WERI-Rb-1 (cell line): ENCODE data around the gene HERC2.
"Not testable (repeated sequence)": the region's sequence is repeated elsewhere in the genome, so short reads cannot be mapped to it uniquely, and the experiment has no call there.

ENCODE experiments used
- DNase-seq: peaks from one replicate; pipeline ENCODE4 v3.0.0-alpha.2; 2020
- H3K27ac ChIP-seq: fragments of 250-450 bp; sonication (Bioruptor Pico); 2 replicates; pipeline ENCODE4 v1.5.1; 2020; ENCODE audit warnings: mild to moderate bottlenecking, moderate library complexity
- H3K27me3 ChIP-seq: fragments of 250-450 bp; sonication (Bioruptor Pico); 2 replicates; pipeline ENCODE4 v1.5.1; 2021; ENCODE audit warnings: mild to moderate bottlenecking, low read depth, moderate library complexity; ENCODE audit not compliant: insufficient read depth, severe bottlenecking
- H3K36me3 ChIP-seq: fragments of 250-450 bp; sonication (Bioruptor Pico); 2 replicates; pipeline ENCODE4 v1.5.1; 2020; ENCODE audit warnings: mild to moderate bottlenecking, moderate library complexity
- H3K4me3 ChIP-seq: 2 replicates; pipeline ENCODE4 v1.5.1; 2011; ENCODE audit warnings: low read depth, mild to moderate bottlenecking, control low read depth, low read length
- H3K9me3 ChIP-seq: fragments of 250-450 bp; sonication (Bioruptor Pico); 2 replicates; pipeline ENCODE4 v1.5.1; 2021; ENCODE audit warnings: mild to moderate bottlenecking, moderate library complexity; ENCODE audit not compliant: severe bottlenecking
- CTCF ChIP-seq: IDR thresholded peaks from 2 replicates; pipeline ENCODE4 v1.5.1; 2011; ENCODE audit warnings: low read depth, mild to moderate bottlenecking, control low read depth, inconsistent platforms, low read length

The HERC2 gene

GRCh38 chr15:28147801-28148200 is 174.2 kb downstream of the HERC2 start:
- no peak for DNase-seq
- H3K27ac ChIP-seq, result no peak overlapping the region
- peaks cover 16% of the 10 kb centered on the region for H3K36me3 ChIP-seq
- H3K9me3 ChIP-seq, result no peaks in the 10 kb centered on the region
- H3K4me3 ChIP-seq, result no peak overlapping the region
- no peaks in the 10 kb centered on the region for H3K27me3 ChIP-seq
- TF ChIP-seq CTCF, result no peak

- not testable (repeated sequence) for H3K9me3 ChIP-seq, H3K27ac ChIP-seq, H3K27me3 ChIP-seq, DNase-seq, H3K4me3 ChIP-seq
- peaks cover 22% of the 10 kb centered on the region for H3K36me3 ChIP-seq
These were observed 176.6 kb downstream of the HERC2 start for GRCh38 chr15:28145419-28145818.

- DNase-seq, result no peak
- no peak for TF ChIP-seq CTCF
- Histone ChIP-seq H3K27me3 (no peaks in the 10 kb centered on the region), H3K36me3 (peaks cover 22% of the 10 kb centered on the region), H3K9me3 (no peaks in the 10 kb centered on the region), H3K4me3 (no peak overlapping the region), H3K27ac (no peak overlapping the region)
These were observed 181.9 kb downstream of the HERC2 start for GRCh38 chr15:28140062-28140461.

GRCh38 chr15:28137408-28138039 is 184.5 kb downstream of the HERC2 start:
- H3K27me3 ChIP-seq, H3K4me3 ChIP-seq, H3K9me3 ChIP-seq, DNase-seq, H3K27ac ChIP-seq: not testable (repeated sequence)
- H3K36me3 ChIP-seq, result peaks cover 22% of the 10 kb centered on the region

- not testable (repeated sequence) for H3K4me3 ChIP-seq, H3K9me3 ChIP-seq, DNase-seq, H3K27me3 ChIP-seq, H3K27ac ChIP-seq
- peaks cover 28% of the 10 kb centered on the region for H3K36me3 ChIP-seq
These were observed 185.6 kb downstream of the HERC2 start for GRCh38 chr15:28136236-28136904.

GRCh38 chr15:28133281-28133680 is 188.7 kb downstream of the HERC2 start:
- Histone ChIP-seq H3K27ac (no peak overlapping the region), H3K27me3 (no peaks in the 10 kb centered on the region), H3K9me3 (no peaks in the 10 kb centered on the region), H3K4me3 (no peak overlapping the region), H3K36me3 (peaks cover 37% of the 10 kb centered on the region)
- DNase-seq, result no peak
- no peak for TF ChIP-seq CTCF

GRCh38 chr15:28132524-28133275 is 189.3 kb downstream of the HERC2 start:
- no peak overlapping the region for H3K27ac ChIP-seq
- peaks cover 37% of the 10 kb centered on the region for H3K36me3 ChIP-seq
- H3K27me3 ChIP-seq, result no peaks in the 10 kb centered on the region
- DNase-seq, result no peak
- no peaks in the 10 kb centered on the region for H3K9me3 ChIP-seq
- no peak overlapping the region for H3K4me3 ChIP-seq
- TF ChIP-seq CTCF, result no peak
